NCI-H345 treated with DMSO at 0.1 percent for 48 hours (cell line): ENCODE results near the gene NIPAL1.

Experiments used
- DNase-seq: peaks from one replicate; lab custom pipeline; 2025; ENCODE audit not compliant: unreplicated experiment; lab: John Stamatoyannopoulos, UW

NIPAL1 gene

DNA sequence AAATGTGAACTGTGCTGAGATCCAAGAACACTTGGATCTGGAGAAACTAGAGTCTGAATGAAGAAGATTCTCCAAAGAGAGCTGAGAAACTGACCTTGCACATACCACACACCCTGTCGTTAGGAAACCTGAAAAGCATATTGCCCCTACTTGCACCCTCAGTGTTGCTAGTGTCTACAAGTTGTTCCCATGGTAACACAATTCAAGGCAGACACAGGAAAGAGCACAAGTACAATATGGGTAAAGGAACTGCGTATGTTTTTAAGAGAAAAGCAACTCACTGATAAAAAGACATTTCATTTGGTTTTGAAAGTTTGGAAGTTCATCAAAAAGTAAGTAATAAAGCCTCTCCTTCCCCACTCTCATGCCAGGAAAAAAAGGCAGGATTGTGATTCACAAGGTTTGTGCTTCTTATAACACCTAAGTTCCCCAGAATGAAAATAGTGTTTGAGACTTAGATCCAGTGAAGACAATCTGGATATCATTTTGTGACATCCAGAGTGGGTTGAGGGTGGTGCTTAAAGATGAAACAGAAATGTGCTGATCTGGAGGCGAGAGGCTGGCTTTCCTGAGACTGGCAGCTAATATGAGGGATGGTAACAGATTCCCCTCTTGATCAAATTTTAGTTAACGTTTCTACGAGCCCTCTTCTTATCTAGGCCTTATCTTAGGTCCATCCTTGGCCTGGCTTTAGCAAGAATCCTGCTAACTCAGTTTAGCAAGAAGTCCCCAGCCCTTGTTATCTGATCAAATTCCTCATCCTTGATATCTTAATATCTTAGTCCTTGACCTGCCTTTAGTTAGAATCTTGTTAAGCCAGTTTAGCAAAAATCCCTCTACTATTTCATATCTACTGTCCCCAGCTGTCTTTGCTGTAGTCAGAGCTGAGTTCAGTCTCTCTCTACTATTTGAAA lies 42.3 kb downstream of the NIPAL1 start:
- no peak for DNase-seq

GRCh38 chr4:48064349-48064748 lies 47.8 kb downstream of the NIPAL1 start:
- no peak for DNase-seq

- DNase-seq: no peak
Measured at GRCh38 chr4:48065587-48066052, 49.0 kb downstream of the NIPAL1 start.

- no peak for DNase-seq
Measured at GRCh38 chr4:48067536-48067935, 51.0 kb downstream of the NIPAL1 start.

GRCh38 chr4:48068182-48068581 lies 51.6 kb downstream of the NIPAL1 start:
- no peak for DNase-seq

GRCh38 chr4:48069026-48069425 lies 52.5 kb downstream of the NIPAL1 start:
- DNase-seq: no peak

DNA sequence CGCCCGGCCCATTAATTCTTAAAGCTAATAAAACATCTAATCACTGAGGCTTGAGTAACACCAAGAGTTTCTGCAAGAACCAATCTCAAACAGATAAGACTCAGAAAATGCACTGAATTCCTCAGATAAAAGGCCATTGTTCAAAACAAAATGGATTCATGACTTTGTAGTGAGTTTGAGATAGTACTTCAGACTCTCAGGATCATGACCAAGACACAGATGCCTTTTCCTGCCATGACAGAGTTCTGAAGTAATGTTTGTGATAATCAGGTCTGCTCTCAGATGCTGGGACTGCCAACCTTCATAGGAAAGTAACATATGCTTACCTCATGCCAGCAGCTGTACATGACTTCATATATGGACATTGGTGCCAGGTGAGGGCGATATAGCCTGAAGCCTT lies 54.6 kb downstream of the NIPAL1 start:
- DNase-seq: no peak

- no peak for DNase-seq
Measured at GRCh38 chr4:48073567-48074103, 57.1 kb downstream of the NIPAL1 start.

DNA sequence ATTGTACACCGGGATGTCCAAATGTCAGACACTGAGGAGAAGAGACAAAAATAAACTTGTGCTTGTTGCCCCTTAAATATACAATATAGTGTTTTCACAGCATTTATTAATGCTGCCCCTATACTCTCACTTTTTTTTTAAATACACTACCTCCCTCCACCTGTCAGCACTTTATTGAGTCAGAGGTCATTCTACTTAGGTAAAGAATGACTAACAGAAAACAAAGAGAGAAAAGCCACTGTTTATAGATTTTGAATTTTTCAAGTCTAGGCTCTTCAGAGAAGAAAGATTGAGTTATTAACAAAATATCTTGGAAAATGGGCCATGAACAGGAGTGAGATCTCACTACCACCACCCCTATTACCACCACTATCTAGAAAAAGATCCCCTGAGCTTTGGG lies 58.1 kb downstream of the NIPAL1 start:
- DNase-seq: no peak

DNA sequence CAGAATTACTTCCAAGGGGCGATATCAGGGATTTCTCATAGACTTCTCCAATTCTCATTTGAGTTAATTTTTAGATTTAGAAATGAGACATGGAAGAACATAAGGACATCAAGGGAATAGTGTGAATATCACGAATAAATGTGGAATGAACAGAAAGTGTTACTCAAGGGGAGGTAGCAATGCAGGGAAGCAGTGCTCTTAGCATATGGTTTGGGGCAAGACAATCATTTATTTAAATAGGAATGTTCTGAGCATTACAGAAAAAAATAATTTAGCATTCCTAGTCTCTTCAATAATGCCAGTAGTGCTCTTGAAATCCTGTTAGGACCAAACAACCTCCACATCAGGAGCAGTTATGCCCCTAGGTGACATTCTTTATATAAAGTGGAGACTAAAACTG lies 61.9 kb downstream of the NIPAL1 start:
- no peak for DNase-seq

DNA sequence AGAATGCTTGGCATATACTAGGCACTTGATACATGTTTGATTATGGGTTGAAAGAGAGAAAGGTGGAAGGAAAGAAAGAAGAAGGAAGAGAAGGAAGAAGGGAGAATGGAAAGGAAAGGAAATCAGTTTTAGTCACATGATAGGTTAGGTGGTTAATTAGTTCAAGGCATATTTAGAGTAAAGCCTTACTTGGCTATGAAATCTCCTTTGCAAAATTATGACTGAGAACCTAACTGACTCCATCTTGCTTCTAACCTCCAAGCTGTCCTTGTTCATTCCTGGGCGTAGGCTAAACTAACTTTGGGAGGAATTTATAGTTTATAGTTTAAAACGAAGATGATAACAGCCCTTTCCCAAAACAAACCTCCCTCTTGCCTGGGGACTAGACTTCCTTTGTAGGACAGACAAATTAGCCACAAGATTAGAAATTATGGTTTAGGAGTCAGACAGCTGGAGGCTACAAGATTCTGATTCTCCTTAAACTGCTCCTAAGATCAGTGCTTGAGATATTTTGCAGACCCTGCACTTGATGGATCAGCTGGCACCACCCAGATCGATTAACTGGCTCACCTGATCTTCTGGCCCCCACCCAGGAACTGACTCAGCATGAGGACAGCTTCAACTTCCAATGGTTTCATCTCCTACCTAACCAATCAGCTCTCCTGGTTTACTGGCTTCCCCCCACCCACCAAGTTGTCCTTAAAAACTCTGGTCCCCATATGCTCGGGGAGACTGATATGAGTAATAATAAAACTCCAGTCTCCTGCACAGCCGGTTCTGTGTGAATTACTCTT lies 62.5 kb downstream of the NIPAL1 start:
- no peak for DNase-seq

- no peak for DNase-seq
Measured at GRCh38 chr4:48079972-48080391, 63.4 kb downstream of the NIPAL1 start.

DNA sequence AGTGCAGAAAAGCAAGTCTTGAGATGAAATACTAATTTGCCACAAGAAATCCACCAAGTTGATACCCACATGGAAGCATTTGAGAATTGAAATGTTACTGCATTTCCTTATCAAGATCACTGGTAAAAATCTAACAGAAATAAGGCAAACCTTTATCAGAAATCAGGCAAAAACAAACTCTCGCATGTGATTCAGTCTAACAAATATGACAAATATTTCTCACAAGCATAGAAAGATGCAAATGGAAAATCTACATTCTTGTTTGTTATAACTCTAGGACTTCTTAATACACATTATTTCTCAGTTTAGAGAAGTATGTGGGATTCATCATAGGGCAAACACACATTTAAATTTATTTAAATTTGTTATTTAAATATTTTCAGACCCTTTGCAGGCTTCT lies 64.6 kb downstream of the NIPAL1 start:
- DNase-seq: no peak

GRCh38 chr4:48082956-48083355 lies 66.4 kb downstream of the NIPAL1 start:
- no peak for DNase-seq

DNA sequence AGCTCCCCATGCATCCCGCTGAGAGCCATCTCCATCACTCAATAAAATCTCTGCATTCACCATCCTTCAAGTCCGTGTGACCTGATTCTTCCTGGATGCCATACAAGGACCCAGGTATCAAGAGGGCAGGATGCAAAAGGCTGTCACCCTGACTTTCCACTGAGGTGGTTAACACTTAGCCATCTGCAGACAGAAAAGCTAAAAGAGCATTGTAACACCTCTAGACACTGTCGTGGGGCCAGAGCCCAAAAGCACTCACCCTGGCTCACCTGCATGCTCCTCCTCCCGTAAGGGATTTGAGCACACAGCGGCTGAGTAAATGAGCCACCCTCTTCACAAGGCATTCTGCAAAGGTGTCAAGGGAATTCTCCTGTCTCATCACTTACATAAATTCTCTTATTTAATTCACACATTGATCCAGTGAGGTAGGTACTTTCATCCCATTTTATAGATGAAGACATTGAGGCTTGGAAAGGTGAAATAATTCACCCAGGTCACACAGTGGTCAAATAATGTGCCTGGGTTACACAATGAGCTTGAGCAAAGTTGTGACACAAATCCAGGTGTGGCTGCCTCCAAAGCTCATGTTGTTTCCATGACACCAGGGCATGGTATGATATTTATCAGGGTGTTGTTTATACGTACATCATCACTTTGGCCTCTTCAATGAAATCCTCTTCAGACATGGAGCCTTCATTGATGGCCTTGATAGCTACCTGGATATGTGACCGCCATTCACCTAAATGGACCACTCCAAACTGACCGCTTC lies 69.4 kb downstream of the NIPAL1 start:
- no peak for DNase-seq
